Measurements from ENCODE around the gene EML4.
"Not testable (repeated sequence)": the region's sequence is repeated elsewhere in the genome, so short reads cannot be mapped to it uniquely, and the experiment has no call there.

EML4 gene

DNA sequence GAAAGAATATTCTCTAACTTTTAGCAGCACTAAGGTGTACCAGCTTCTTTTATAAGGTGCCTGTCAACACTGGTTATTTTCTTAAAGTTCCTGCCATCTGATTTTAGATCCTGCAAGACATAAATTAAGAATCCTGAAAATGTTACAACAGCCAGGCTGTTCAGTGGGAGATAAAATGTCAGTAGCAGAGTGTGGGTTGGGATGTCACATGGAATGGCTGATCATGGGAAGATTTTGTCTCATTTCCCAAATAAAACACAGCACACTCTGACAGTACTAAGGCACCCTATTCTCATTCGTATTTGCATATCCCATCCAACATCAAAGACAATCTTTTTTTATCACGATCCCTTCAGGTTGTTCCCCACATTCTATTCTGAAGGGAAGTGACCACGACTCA, 194.3 kb downstream of the EML4 start:
- no peak for DNase-seq

DNA sequence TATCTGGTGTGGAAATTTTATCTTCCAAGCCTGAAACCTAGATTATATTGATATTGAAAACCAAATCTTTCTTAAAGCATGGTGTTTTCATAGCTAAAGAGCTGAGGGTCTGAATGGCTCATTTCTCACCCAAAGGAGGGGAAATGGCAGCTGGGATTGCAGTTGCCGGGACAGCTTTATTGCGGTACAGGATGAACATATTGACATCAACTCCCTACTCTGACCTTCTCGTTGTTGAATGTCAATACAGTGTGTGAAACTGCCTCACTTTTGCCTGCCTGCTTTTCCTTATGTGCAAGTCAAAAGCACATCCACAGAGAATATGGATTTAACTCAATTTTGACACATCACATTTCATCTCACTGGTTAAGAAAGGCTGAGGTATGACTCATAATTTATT, 195.5 kb downstream of the EML4 start:
- DNase-seq: no peak

DNA sequence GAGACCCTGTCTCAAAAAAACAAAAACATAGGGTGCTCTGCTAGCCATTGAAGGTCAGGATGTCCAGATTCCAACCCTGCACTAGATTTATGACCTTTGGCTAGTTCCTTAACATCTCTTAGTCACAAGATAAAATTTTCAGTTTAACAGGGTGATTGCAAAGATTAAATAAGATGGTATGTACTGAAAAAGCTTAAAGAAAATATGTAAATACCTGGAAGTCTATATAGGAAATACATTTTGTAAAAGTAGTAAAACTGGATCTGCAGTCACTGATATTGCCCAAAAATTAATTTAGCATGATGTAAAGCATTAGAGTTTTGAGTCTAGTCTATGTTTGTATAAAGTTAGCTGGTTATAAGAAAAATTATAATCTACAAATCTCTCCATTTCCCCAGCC, 197.3 kb downstream of the EML4 start:
- DNase-seq: no peak

- DNase-seq: no peak
These were observed 198.7 kb downstream of the EML4 start for GRCh38 chr2:42367835-42368234.

DNA sequence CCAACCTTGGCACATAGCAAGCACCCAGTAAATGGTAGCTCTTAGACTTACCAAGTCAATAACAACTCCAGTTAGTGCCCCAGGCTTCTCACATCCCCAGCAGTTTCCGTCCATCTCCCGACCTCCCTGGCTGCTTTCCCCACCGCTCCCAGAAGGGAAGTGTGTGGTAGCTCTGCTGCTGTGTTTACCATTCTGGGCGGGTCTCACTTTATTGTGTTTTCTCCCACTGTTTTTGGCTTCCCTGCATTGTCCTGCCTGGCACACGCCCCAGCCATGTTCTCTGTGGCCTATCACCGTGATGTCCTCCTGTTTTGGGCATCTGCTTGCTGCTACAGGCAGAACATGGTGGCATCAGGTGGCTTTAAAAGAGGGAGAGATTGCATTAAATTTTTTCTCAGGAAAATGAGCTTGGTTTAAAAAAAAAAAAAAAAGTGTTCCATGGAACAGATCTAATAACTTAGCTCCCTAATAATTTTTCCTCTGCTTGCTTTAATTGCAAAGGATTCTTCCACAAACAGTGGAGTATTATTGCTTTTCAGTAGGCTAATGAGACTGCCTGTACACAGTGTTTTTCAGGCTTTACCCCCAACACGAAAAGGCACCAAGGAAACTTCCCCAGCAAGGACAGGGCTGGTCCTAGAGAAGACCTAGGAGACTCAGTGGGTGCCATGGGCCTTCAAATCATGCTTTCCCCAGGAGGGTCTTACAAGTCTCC, 199.8 kb downstream of the EML4 start:
- no peak for DNase-seq

DNA sequence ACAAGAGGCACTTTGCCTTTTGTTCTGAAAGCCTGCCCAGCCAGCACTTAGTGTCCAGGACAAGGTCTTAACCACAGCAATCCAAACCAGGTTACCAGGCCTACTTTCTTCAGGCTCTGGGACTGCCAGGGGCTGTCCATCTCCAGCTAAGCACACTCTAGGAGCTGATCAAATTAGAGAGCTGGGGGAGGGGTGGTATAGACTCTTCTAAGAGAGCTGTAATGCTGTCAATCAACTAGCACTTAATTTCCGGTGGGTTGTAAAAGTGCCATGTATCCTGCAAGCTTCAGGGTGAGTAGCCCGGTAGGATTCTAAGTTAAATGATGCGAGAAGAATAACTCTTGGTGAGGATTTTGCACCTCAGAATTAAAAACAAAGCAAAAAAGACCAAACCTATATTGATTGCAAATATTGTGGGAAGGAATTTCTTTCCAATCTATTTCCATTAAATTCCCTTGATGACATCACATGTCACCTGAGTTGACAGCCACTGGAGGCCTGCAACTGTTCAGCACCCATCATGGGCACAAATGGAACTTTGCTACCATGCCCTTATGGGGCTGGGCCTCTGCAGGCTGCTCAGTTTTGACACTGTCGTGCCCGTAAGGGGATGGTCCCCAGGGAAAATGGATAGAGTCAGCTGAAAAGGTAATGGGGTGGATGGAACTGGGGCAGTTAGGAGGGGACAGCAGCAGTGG, 200.5 kb downstream of the EML4 start:
- DNase-seq: no peak

- no peak for DNase-seq
These were observed 202.7 kb downstream of the EML4 start for GRCh38 chr2:42371611-42372473.

DNA sequence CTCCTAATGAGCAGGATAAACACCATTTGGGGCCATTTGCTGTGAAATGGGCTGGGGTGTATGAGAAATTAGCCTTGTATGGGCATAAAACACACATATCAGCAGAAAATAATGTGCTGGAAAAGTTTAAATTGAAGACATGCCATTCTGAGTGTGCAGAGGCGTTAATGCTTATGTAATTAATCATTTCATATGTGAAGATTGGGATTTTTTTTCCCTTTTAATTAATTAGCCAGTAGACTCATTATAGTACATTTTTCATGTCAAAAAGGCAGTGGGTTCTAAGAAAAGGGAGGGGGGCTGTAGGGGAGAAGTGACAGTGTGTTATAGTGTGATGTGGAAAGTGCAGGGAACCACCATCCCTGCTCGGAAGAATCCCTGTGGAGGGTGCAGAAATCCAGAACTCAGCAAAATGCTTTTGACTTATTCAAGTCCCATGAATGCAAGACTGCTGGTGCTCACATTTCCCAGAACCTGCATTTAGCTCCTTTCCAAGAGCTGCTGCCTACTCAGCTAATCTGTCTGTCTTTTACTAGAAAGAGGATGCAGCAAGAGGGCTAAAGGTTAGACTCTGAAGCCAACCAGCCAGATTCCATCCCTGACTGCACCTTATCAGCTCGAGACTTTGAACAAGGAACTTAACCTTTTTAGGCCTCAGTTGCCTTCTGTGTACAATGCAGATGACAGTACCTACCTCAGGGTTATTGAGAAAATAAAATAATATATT, 203.5 kb downstream of the EML4 start:
- DNase-seq: no peak

- no peak for DNase-seq
These were observed 207.6 kb downstream of the EML4 start for GRCh38 chr2:42376758-42377157.

DNA sequence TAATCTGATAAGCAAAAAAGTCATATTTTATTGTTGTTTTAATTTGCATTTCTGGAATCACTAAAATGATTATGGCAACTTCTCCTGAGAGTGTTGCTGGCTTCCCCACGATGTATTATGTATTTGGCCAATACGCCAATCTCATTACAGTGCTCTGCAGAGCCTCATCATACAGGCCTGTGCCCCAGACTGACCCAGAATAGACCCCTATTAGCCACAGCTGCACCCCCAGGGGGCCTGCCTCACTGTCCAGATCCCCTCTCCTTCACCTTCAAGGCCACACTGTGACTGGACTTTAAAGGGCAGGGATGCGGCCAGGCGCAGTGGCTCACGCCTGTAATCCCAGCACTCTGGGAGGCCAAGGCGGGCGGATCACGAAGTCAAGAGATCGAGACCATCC, 209.3 kb downstream of the EML4 start:
- DNase-seq: no peak

GRCh38 chr2:42380026-42380425, 210.9 kb downstream of the EML4 start:
- not testable (repeated sequence) for DNase-seq

GRCh38 chr2:42382144-42382543, 213.0 kb downstream of the EML4 start:
- DNase-seq: no peak

Data from SIG-M5 (cell line).